Right lobe of liver (tissue), 6 donors: Measurements from ENCODE around the gene PMEPA1. TPM values are rescaled to one million over a fixed set of nuclear protein-coding genes. Genes with fewer than 3 reads are reported as not detected.

ENCODE experiments used
- ATAC-seq, 4 donors: fragments of 200-7000 bp; cut with Tn5 transposase; one replicate each; pipeline ENCODE4 v1.9.1; 2020; ENCODE audit warnings: mild to moderate bottlenecking in 4 of 4, moderate library complexity in 4 of 4
- DNase-seq, 3 donors: peaks; one replicate each; pipeline ENCODE4 v3.0.0-alpha.2; 2020
- H3K27ac ChIP-seq, 3 donors: fragments of 200-600 bp; one replicate each; pipeline ENCODE4 v1.8.0; 2022
- H3K27me3 ChIP-seq, 2 donors: fragments of 200-600 bp; one replicate each; pipeline ENCODE4 v1.8.0; 2022
- H3K36me3 ChIP-seq, 4 donors: fragments of 200-600 bp; sonication (generic) in 1 of 4; one replicate each; pipeline versions ENCODE4 v1.5.1 to v1.8.0; 2017 to 2022; ENCODE audit warnings: control low read depth in 1 of 4
- H3K4me1 ChIP-seq, 4 donors: fragments of 200-600 bp; sonication (generic) in 1 of 4; one replicate each; pipeline versions ENCODE4 v1.5.1 to v1.8.0; 2017 to 2022; ENCODE audit warnings: control low read depth in 1 of 4
- H3K4me3 ChIP-seq, 3 donors: fragments of 200-600 bp; one replicate each; pipeline ENCODE4 v1.8.0; 2022
- H3K9me3 ChIP-seq, 4 donors: fragments of 200-600 bp; sonication (generic) in 1 of 4; one replicate each; pipeline versions ENCODE4 v1.5.1 to v1.8.0; 2017 to 2022; ENCODE audit warnings: control low read depth in 1 of 4
- CTCF ChIP-seq, 4 donors: fragments of 200-600 bp in 3 of 4; fragments of 450-650 bp in 1 of 4; IDR thresholded peaks; one replicate each; pipeline versions ENCODE4 v1.5.1 to v1.8.0; 2016 to 2022; ENCODE audit warnings: antibody characterized with exemption in 4 of 4, mild to moderate bottlenecking in 2 of 4
- POLR2A ChIP-seq: fragments of 450-650 bp; IDR thresholded peaks from one replicate; pipeline ENCODE4 v1.6.1; 2017; ENCODE audit warnings: antibody characterized with exemption, mild to moderate bottlenecking
- WGBS: methylation state at CpG from one replicate; pipeline ENCODE4 v1.1.6; 2018; ENCODE audit warnings: low coverage, low lambda C conversion rate; ENCODE audit not compliant: insufficient coverage; ENCODE audit errors: missing lambda C conversion rate; 5-methylcytosine and 5-hydroxymethylcytosine counted together
- intact Hi-C, 2 donors: fragments of 100-400 bp; cut with DNase I; formaldehyde crosslinking; loops; one replicate each; pipeline versions ENCODE4 v1.11.2 to v1.14.1; 2022
- total RNA-seq, 6 experiments: library from RNA; depleted of rRNA in 2 of 6; stranded (reverse); fragments of >200 nt in 2 of 6; fragmentation: NEBNext Ultra II Directional in 3 of 6; extraction: Animal tissue kit (Norgen Biotek cat#: 25700) in 3 of 6; gene quantifications; one replicate each; pipeline versions ENCODE4 v1.1.0 to v1.2.4, GENCODE V29; 2016 to 2023
- donor health status: DM: no; HTN: yes; CAD: no.
- donor health status: DM: no; HTN: no; CAD: no.
- donor health status: DM: no; HTN: no; CAD: no.
- donor health status: DM: no; HTN: yes; CAD: no.
- donor health status: DM: no; HTN: yes; CAD: no.

PMEPA1 gene
- total RNA-seq, 6 experiments from 2014 or later, result 0.50 to 2.3 (median 1.4) TPM

GRCh38 chr20:57613481-57613921 lies 96.3 kb downstream of the PMEPA1 start:
- ATAC-seq, result no peak
- Histone ChIP-seq H3K4me1 (no peaks in the 10 kb centered on the region), H3K27me3 (no peaks in the 10 kb centered on the region), H3K36me3 (no peaks in the 10 kb centered on the region), H3K27ac (no peak overlapping the region), H3K9me3 (no peaks in the 10 kb centered on the region), H3K4me3 (no peak overlapping the region)
- TF ChIP-seq POLR2A (no peak), CTCF (IDR thresholded peaks at IDR 0.05) (no peak)
- WGBS, result 40% methylated on average over 1 of the region's 12 CpGs
- intact Hi-C loops, result no loop called here
- no peak for DNase-seq

GRCh38 chr20:57612916-57613315 lies 96.9 kb downstream of the PMEPA1 start:
- Histone ChIP-seq H3K4me3 (no peak overlapping the region), H3K27me3 (no peaks in the 10 kb centered on the region), H3K27ac (no peak overlapping the region), H3K36me3 (no peaks in the 10 kb centered on the region), H3K9me3 (no peaks in the 10 kb centered on the region), H3K4me1 (no peaks in the 10 kb centered on the region)
- intact Hi-C loops, result no loop called here
- 58% methylated on average over 7 of the region's 7 CpGs for WGBS
- TF ChIP-seq POLR2A (no peak), CTCF (IDR thresholded peaks at IDR 0.05) (no peak)
- ATAC-seq (no peak), DNase-seq (peak in 1 of 3 donors; percentile 29)

- DNase-seq, result peak in 1 of 3 donors; percentile 20
Measured at GRCh38 chr20:57612436-57612835, 97.4 kb downstream of the PMEPA1 start.

GRCh38 chr20:57611586-57612311 lies 98.1 kb downstream of the PMEPA1 start:
- no peaks in the 10 kb centered on the region for H3K27me3 ChIP-seq
- TF ChIP-seq CTCF (IDR thresholded peaks at IDR 0.05), result no peak
- no peak for TF ChIP-seq POLR2A
- no peaks in the 10 kb centered on the region for H3K9me3 ChIP-seq
- H3K4me1 ChIP-seq, result no peaks in the 10 kb centered on the region
- peak in 1 of 3 donors; percentile 33 for DNase-seq
- no peak overlapping the region for H3K4me3 ChIP-seq
- H3K27ac ChIP-seq, result no peak overlapping the region
- ATAC-seq, result no peak
- intact Hi-C loops, result no loop called here
- H3K36me3 ChIP-seq, result no peaks in the 10 kb centered on the region
- 57% methylated on average over 10 of the region's 18 CpGs for WGBS

More at GRCh38 chr20:57612436-57612835, 97.4 kb downstream of the PMEPA1 start:
- ATAC-seq, result no peak
- intact Hi-C loops, result no loop called here
- Histone ChIP-seq H3K36me3 (no peaks in the 10 kb centered on the region), H3K27me3 (no peaks in the 10 kb centered on the region), H3K9me3 (no peaks in the 10 kb centered on the region), H3K27ac (no peak overlapping the region), H3K4me1 (no peaks in the 10 kb centered on the region), H3K4me3 (no peak overlapping the region)
- TF ChIP-seq CTCF (IDR thresholded peaks at IDR 0.05), result no peak
- TF ChIP-seq POLR2A, result no peak
- 50% methylated on average over 2 of the region's 7 CpGs for WGBS
